Keratinocyte (primary cell): ENCODE results near the gene RYR2. TPM values are rescaled to one million over a fixed set of nuclear protein-coding genes. Genes with fewer than 3 reads are reported as not detected.

Source experiments
- DNase-seq: peaks from one replicate; pipeline ENCODE4 v3.0.0-alpha.2; 2011; ENCODE audit warnings: low read depth, missing footprints, low spot score
- FAIRE-seq: peaks from 2 replicates; lab custom pipeline; 2011; peaks lifted over from hg19 to GRCh38; lab: Jason Lieb, UNC
- H2AFZ ChIP-seq: 2 replicates; pipeline ENCODE4 v1.6.0; 2012; ENCODE audit warnings: low read length, control low read depth, inconsistent platforms; ENCODE audit not compliant: control insufficient read depth
- H3K27ac ChIP-seq: 2 replicates; pipeline ENCODE4 v1.5.1; 2011; ENCODE audit warnings: low read length; ENCODE audit not compliant: control insufficient read depth, insufficient read depth
- H3K27me3 ChIP-seq: 3 replicates; pipeline ENCODE4 v1.6.0; 2011; ENCODE audit warnings: low read length; ENCODE audit not compliant: control insufficient read depth, insufficient read depth; ENCODE audit errors: extremely low read depth
- H3K36me3 ChIP-seq, 2 experiments: 2 replicates in 1 of 2; 3 replicates in 1 of 2; pipeline ENCODE4 v1.5.1; 2011; ENCODE audit warnings: low read length in 2 of 2, mild to moderate bottlenecking in 1 of 2; ENCODE audit not compliant: control insufficient read depth in 2 of 2, insufficient read depth in 2 of 2; ENCODE audit errors: extremely low read depth in 1 of 2
- H3K4me1 ChIP-seq: 3 replicates; pipeline ENCODE4 v1.5.1; 2011; ENCODE audit warnings: low read length; ENCODE audit not compliant: control insufficient read depth, insufficient read depth; ENCODE audit errors: extremely low read depth
- H3K4me2 ChIP-seq: 3 replicates; pipeline ENCODE4 v1.6.0; 2011; ENCODE audit warnings: low read depth, low read length; ENCODE audit not compliant: control insufficient read depth, insufficient read depth; ENCODE audit errors: extremely low read depth
- H3K4me3 ChIP-seq, 3 experiments: fragments of 200-600 bp in 1 of 3; sonication (generic) in 1 of 3; 2 replicates in 2 of 3; 3 replicates in 1 of 3; pipeline ENCODE4 v1.5.1; 2011 to 2016; ENCODE audit warnings: low read length in 3 of 3, mild to moderate bottlenecking in 3 of 3, control low read depth in 2 of 3, inconsistent platforms in 1 of 3, low read depth in 1 of 3, mixed read lengths in 1 of 3, mixed run types in 1 of 3, moderate library complexity in 1 of 3; ENCODE audit not compliant: control insufficient read depth in 2 of 3, insufficient read depth in 2 of 3; ENCODE audit errors: extremely low read depth in 1 of 3
- H3K79me2 ChIP-seq: 2 replicates; pipeline ENCODE4 v1.6.0; 2012; ENCODE audit warnings: low read length; ENCODE audit not compliant: control insufficient read depth, insufficient read depth
- H3K9ac ChIP-seq: 3 replicates; pipeline ENCODE4 v1.6.0; 2011; ENCODE audit warnings: low read length; ENCODE audit not compliant: control insufficient read depth, insufficient read depth; ENCODE audit errors: extremely low read depth
- H3K9me1 ChIP-seq: 3 replicates; pipeline ENCODE4 v1.6.0; 2011; ENCODE audit warnings: low read length; ENCODE audit not compliant: control insufficient read depth, insufficient read depth; ENCODE audit errors: extremely low read depth
- H3K9me3 ChIP-seq: 2 replicates; pipeline ENCODE4 v1.5.1; 2012; ENCODE audit warnings: low read depth, low read length; ENCODE audit not compliant: control insufficient read depth
- H4K20me1 ChIP-seq: 3 replicates; pipeline ENCODE4 v1.6.0; 2011; ENCODE audit warnings: low read length; ENCODE audit not compliant: control insufficient read depth, insufficient read depth; ENCODE audit errors: extremely low read depth
- CTCF ChIP-seq, 3 experiments: IDR thresholded peaks in 1 of 3; conservative IDR thresholded peaks in 1 of 3; optimal IDR thresholded peaks in 1 of 3; 2 replicates in 2 of 3; 3 replicates in 1 of 3; pipeline versions ENCODE3 to v1.5.1; 2011; ENCODE audit warnings: low read length in 3 of 3, mild to moderate bottlenecking in 3 of 3, moderate library complexity in 2 of 3, control low read depth in 1 of 3, inconsistent platforms in 1 of 3; ENCODE audit not compliant: insufficient read depth in 2 of 3; ENCODE audit errors: extremely low read depth in 1 of 3
- EZH2 ChIP-seq: IDR thresholded peaks from one replicate; pipeline ENCODE4 v1.6.1; 2012; ENCODE audit warnings: inconsistent platforms, mild to moderate bottlenecking, low read length, moderate library complexity
- dilution Hi-C: fragments of 300-500 bp; cut with MboI; formaldehyde crosslinking; loops from one replicate; pipeline ENCODE4 v1.7.0; 2020; ENCODE audit warnings: low sequenced_read_pairs; ENCODE audit not compliant: extremely low pct_ligation_motif_present
- polyA plus RNA-seq, 5 experiments: library from polyadenylated mRNA; depleted of rRNA in 3 of 5; stranded (reverse) in 3 of 5; stranded (forward) in 1 of 5; unstranded in 1 of 5; fragments of >200 nt; gene quantifications; 1 replicate in 1 of 5; 2 replicates in 3 of 5; 3 replicates in 1 of 5; pipeline versions ENCODE4 v1.2.1 to v1.2.3, GENCODE V29; 2011 to 2012; ENCODE audit warnings: missing spikeins in 2 of 5, low read depth in 1 of 5, low replicate concordance in 1 of 5

The RYR2 gene
- polyA plus RNA-seq, 1 donor (not counting 4 experiments of a cell fraction or from before 2014, with no cell fraction given), result 0.05 TPM

- Histone ChIP-seq H3K4me2 (no peak overlapping the region), H3K9me3 (no peaks in the 10 kb centered on the region), H4K20me1 (no peaks in the 10 kb centered on the region), H3K36me3 (no peaks in the 10 kb centered on the region), H3K9ac (no peak overlapping the region), H3K9me1 (no peaks in the 10 kb centered on the region), H3K4me3 (no peak overlapping the region), H3K79me2 (no peaks in the 10 kb centered on the region), H3K27ac (no peak overlapping the region), H3K27me3 (no peaks in the 10 kb centered on the region), H2AFZ (no peak overlapping the region), H3K4me1 (no peaks in the 10 kb centered on the region)
- no peak for TF ChIP-seq EZH2
- no peak for TF ChIP-seq CTCF (optimal IDR thresholded peaks at IDR 0.05 in 1 of 3, IDR thresholded peaks at IDR 0.05 in 1 of 3, conservative IDR thresholded peaks at IDR 0.05 in 1 of 3; ENCODE audit: extremely low read depth in 1 of 3, insufficient read depth in 2 of 3, low read length in 3 of 3)
- dilution Hi-C loops, result no loop called here
- DNase-seq (no peak), FAIRE-seq (no peak)
Observed at GRCh38 chr1:237035759-237036158, 6.2 kb upstream of the RYR2 start.

GRCh38 chr1:237038211-237038610 lies 3.8 kb upstream of the RYR2 start:
- no peak for TF ChIP-seq CTCF (optimal IDR thresholded peaks at IDR 0.05 in 1 of 3, IDR thresholded peaks at IDR 0.05 in 1 of 3, conservative IDR thresholded peaks at IDR 0.05 in 1 of 3; ENCODE audit: extremely low read depth in 1 of 3, insufficient read depth in 2 of 3, low read length in 3 of 3)
- no peak for TF ChIP-seq EZH2
- no peaks in the 10 kb centered on the region for H3K9me1 ChIP-seq
- peaks cover 17% of the 10 kb centered on the region for H3K27me3 ChIP-seq
- H3K27ac ChIP-seq, result no peak overlapping the region
- H3K4me2 ChIP-seq, result no peak overlapping the region
- no peak overlapping the region for H2AFZ ChIP-seq
- no peaks in the 10 kb centered on the region for H3K36me3 ChIP-seq
- dilution Hi-C loops, result no loop called here
- no peaks in the 10 kb centered on the region for H3K9me3 ChIP-seq
- H3K79me2 ChIP-seq, result no peaks in the 10 kb centered on the region
- FAIRE-seq (no peak), DNase-seq (no peak)
- H3K4me1 ChIP-seq, result no peaks in the 10 kb centered on the region
- no peaks in the 10 kb centered on the region for H4K20me1 ChIP-seq
- no peak overlapping the region for H3K4me3 ChIP-seq
- no peak overlapping the region for H3K9ac ChIP-seq
